AG09309 (cell line): ENCODE measurements around the gene MEGF6.

Experiments used
- DNase-seq: peaks from one replicate; pipeline ENCODE4 v3.0.0-alpha.2; 2010; ENCODE audit warnings: low read depth
- H3K4me3 ChIP-seq: 2 replicates; pipeline ENCODE4 v1.5.1; 2011; ENCODE audit warnings: mild to moderate bottlenecking, low read depth, low read length, moderate library complexity; ENCODE audit not compliant: control insufficient read depth
- TF ChIP-seq, protein P1 (sequence below): IDR thresholded peaks from 2 replicates; pipeline ENCODE4 v1.5.1; 2011; ENCODE audit warnings: mild to moderate bottlenecking, low read depth, low read length, inconsistent platforms; ENCODE audit not compliant: insufficient read depth, control insufficient read depth; ENCODE audit errors: missing control alignments

The MEGF6 gene

DNA sequence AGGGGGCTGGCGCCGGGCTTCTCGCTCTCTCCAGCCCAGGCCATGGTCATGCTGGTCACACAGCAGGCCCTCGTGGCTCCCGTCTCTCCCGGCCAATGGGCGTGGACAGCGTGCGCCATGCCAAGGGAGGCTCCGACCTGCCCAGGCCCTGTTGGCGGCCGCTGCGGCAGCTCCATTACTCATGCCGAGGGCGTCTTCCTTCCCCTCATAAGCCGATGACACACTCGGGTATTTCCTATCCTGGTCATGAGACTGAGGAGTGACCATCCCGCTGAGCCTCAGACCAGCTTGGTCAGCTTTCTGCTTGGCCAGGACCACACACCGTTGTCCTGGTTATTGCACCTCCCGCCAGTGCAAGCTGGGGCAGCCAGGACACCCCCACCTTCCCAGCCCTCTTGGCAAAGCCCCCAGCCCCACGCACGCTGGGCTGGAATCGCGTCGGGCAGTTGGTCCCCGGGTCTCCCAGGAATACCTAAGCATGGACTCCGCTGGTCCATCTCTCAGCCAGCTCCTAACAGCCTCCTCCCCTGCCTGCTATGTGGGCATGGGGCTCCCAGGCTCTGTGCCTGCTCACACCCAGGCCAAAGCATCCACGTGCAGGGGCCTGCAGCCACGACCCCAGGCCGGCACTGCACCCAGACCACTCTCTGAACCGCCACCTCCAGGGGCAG is 107.0 kb downstream of the MEGF6 start:
- H3K4me3 ChIP-seq, result no peak overlapping the region
- DNase-seq, result peak; percentile 88

DNA sequence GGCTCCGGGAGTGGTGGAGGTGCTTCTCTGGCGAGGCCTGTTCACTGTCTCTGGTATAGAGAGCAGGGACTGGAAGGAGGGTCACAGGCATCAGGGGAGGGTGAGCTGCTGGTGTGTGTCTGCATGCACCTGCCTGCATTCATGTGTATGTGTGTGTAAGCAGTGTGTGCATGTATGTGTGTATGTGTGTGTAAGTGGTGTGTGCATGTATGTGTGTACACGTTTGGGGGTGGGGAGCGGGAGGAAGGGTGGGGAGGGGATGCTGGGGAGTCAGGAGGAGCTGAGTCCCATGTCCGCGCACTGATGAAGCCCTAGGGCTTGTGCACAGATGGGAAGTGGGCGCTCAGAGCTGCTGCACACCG is 107.8 kb downstream of the MEGF6 start:
- no peak for DNase-seq
- H3K4me3 ChIP-seq, result no peak overlapping the region
- TF ChIP-seq, protein P1, sequence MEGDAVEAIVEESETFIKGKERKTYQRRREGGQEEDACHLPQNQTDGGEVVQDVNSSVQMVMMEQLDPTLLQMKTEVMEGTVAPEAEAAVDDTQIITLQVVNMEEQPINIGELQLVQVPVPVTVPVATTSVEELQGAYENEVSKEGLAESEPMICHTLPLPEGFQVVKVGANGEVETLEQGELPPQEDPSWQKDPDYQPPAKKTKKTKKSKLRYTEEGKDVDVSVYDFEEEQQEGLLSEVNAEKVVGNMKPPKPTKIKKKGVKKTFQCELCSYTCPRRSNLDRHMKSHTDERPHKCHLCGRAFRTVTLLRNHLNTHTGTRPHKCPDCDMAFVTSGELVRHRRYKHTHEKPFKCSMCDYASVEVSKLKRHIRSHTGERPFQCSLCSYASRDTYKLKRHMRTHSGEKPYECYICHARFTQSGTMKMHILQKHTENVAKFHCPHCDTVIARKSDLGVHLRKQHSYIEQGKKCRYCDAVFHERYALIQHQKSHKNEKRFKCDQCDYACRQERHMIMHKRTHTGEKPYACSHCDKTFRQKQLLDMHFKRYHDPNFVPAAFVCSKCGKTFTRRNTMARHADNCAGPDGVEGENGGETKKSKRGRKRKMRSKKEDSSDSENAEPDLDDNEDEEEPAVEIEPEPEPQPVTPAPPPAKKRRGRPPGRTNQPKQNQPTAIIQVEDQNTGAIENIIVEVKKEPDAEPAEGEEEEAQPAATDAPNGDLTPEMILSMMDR, result no peak

More for the DNA sequence above, 107.0 kb downstream of the MEGF6 start:
- TF ChIP-seq, protein P1, result peak; percentile 8

DNA sequence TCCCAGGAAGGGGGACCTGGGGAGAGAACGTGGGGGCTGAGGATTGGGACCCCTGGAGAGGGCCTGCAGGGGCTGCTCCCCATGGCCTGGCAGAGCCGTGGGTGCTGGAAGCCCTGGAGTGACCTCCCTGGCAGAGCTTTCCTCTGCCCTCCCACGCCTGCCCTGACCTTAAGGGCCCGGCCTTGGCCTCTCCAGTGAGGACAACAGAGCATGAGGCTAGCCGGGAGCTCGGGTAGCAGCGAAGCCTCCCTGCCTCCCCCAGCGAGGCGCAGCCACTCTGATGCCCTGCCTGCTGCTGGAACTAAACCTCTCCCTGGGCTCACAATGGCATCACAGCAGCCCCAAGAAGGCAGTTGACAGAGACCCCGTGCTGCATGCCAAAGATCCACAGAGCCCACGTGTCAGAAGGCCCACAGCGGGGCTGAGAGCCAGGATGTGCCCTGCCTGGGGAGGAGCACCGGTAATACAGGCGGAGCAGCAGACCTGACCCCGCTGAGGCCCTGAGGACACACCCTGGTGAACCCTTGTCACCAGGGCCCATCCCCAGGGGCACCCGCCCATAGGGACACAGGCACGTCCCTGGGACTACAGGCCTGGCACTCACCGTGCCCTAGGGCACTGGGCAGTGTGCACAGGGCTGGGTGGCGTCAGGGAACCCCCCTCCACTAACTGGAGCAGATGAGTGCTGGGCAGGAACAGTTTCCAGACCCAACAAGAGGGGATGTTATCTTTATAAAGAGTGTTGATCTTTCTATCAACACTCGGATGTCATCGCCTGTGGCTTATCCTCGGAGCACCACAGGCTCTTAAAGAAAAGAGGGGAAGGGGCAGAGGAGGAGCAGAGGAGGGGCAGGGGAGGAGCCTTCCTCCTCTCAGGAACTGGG is 108.4 kb downstream of the MEGF6 start:
- DNase-seq, result no peak
- TF ChIP-seq, protein P1, result no peak
- H3K4me3 ChIP-seq, result no peak overlapping the region

DNA sequence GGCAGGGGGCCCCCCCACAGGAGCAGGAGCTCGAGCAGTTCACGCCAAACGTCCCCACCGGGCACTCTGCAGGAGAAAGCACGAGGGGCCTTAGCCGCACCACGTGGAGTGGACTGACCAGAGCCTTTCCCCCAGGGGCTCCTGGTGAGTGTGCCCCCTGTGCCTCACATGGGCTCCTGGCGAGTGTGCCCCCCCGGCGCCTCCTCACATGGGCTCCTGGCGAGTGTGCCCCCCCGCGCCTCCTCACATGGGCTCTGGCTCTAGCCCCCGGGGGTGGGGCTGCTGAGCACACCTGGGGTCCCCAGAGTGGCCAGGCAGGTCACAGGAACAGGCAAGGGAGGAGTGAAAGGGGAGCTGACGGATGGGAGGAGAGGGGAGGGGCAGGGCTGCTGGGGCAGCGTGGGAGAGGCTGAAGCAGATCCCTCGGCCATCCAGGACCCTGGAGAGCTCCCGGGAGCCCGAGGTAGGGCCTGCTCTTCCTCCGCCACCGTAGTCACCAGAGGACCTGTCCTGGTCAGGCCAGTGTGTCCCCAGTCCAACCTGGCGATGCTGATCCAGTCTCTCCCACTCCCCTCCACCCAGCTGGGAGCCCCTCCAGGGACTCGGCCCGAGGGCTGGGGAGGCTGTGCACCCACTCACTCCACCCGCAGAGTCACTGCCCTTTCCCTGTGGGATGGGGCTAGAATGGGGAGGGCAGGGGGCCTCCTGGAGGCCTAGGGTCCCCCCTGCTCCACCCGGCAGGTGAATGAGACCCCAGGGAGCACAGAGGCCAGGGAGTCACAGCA is 109.3 kb downstream of the MEGF6 start:
- TF ChIP-seq, protein P1, result no peak
- DNase-seq, result no peak
- no peak overlapping the region for H3K4me3 ChIP-seq

DNA sequence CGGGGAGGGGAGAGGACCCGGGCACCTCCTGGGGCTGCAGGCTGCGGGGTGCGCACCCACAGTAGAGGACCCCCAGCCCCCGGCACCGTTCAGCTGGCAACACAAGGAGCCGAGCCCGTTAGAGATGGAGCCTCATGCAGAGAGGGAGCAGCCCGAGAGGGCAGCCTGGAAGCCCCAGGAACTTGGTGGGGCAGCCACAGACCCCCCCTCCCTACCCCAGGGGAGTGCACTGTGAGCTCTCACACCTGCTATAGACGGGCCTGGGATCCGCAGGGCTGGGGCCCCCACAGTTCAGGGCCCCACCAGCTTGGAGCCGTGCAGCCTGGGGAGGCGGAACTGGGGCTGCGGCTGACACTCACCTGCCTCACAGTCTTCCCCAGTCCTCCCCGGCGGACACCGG is 109.9 kb downstream of the MEGF6 start:
- TF ChIP-seq, protein P1, result no peak
- DNase-seq, result no peak
- no peak overlapping the region for H3K4me3 ChIP-seq

DNA sequence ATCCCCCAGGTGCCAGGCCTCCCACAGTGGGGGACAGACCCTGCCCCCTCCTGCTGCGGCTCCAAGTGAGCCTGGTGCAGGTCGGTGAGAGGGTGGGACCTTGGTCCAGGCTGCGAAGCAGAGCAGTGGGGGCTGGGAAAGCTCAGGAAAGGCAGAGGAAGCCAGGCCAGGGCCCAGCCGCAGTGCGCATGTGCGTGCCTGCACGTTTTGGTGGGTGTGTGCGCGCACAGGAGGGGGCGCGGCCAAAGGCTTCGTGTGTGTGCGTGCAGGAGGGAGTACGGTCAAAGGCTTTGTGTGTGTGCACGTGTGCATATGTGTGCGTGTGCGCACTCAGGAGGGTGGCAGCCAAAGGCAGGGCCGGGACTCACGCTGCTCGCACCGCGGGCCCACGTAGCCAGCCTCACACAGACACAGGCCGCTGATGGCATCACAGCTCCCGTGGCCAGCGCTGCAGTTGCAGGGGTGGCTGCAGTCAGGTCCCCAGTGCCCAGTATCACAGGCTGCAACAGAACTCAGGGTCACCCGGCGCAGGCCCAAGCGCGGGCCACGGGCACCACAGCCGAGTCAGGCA is 111.0 kb downstream of the MEGF6 start:
- H3K4me3 ChIP-seq, result no peak overlapping the region
- no peak for DNase-seq

More for the DNA sequence above, 111.0 kb downstream of the MEGF6 start:
- TF ChIP-seq, protein P1, result no peak
